A673 (cell line): ENCODE measurements around the gene MOSMO.

ENCODE experiments used
- EZH2 ChIP-seq: fragments of 200-600 bp; sonication (generic); IDR thresholded peaks from 2 replicates; pipeline ENCODE4 v1.6.1; 2017; ENCODE audit warnings: borderline replicate concordance, low read depth, mild to moderate bottlenecking, mixed read lengths, antibody characterized with exemption, low read length; ENCODE audit not compliant: poor library complexity, severe bottlenecking
- TF ChIP-seq, protein P1 (sequence below): fragments of 300-800, 200-600 bp; sonication (generic); conservative IDR thresholded peaks from 2 replicates; pipeline ENCODE4 v1.5.1; 2017; ENCODE audit warnings: low read depth, mild to moderate bottlenecking, antibody characterized with exemption, low read length, moderate library complexity, mixed read lengths

- TF ChIP-seq, protein P1, sequence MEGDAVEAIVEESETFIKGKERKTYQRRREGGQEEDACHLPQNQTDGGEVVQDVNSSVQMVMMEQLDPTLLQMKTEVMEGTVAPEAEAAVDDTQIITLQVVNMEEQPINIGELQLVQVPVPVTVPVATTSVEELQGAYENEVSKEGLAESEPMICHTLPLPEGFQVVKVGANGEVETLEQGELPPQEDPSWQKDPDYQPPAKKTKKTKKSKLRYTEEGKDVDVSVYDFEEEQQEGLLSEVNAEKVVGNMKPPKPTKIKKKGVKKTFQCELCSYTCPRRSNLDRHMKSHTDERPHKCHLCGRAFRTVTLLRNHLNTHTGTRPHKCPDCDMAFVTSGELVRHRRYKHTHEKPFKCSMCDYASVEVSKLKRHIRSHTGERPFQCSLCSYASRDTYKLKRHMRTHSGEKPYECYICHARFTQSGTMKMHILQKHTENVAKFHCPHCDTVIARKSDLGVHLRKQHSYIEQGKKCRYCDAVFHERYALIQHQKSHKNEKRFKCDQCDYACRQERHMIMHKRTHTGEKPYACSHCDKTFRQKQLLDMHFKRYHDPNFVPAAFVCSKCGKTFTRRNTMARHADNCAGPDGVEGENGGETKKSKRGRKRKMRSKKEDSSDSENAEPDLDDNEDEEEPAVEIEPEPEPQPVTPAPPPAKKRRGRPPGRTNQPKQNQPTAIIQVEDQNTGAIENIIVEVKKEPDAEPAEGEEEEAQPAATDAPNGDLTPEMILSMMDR = no peak
- TF ChIP-seq EZH2 = no peak
Measured at GRCh38 chr16:22053921-22054341, 46.0 kb downstream of the MOSMO start.
